Activated CD8-positive, alpha-beta memory T cell treated with anti-CD3 and anti-CD28 coated beads for 48 hours (primary cell): ENCODE data around the gene CD300A.
"Not testable (repeated sequence)": the region's sequence is repeated elsewhere in the genome, so short reads cannot be mapped to it uniquely, and the experiment has no call there.

Experiments used
- DNase-seq, 3 experiments: peaks; one replicate each; pipeline ENCODE4 v3.0.0-alpha.2; 2020; ENCODE audit warnings: low read depth in 2 of 3, low spot score in 2 of 3

Gene CD300A

DNA sequence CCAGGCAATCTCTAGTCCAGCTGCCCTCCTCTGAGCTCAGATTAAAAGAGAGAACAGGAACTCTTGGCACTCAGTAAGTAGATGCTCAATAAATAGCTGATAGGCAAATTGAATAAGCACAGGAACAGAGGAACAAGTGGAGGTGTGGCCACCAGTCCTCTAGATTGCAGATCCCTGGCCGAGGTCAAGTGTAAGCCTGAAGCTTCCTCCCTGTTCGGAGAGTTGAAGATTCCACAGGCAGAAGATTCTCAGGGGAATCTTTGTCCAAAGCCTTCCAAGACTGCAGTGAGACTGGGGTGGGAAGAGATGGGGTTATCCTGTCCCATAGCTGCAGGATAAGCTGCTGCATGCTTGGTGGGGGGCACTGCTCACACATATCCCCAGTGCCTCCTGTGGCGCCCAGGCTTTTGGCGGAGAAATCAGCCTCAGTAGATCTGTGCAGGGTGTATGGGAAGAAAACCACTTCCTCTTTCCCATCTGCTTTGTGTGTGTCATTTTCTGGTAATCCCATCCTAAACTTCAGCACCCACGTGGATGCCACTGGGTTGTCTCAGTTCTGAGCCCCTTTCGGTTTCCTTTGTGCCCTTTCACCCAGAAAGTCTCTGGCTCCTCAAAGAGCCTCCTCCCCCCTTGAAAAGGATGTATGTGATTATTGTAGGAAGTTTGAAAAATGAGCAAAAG lies 12.1 kb downstream of the CD300A start:
- DNase-seq: no peak

DNA sequence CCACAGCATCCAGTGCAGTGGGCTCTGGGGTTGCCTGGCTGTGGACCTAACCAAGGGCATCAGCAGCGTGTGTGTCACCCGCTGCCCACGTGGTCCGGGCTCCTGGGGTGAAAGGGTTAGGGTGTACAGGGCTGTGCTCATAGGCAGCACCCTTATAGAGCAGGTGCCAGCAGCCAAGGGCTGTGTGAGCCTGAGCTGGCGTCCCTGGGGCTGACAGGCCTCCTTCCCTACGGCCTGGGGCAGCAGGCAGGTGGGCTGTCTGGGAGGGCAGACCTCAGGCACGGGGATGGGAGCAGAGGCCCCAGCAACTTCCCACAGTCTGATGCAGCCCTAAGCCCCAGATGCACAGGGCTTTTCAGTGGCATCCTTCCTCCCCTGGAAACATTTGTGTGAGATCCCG lies 13.9 kb downstream of the CD300A start:
- no peak for DNase-seq

DNA sequence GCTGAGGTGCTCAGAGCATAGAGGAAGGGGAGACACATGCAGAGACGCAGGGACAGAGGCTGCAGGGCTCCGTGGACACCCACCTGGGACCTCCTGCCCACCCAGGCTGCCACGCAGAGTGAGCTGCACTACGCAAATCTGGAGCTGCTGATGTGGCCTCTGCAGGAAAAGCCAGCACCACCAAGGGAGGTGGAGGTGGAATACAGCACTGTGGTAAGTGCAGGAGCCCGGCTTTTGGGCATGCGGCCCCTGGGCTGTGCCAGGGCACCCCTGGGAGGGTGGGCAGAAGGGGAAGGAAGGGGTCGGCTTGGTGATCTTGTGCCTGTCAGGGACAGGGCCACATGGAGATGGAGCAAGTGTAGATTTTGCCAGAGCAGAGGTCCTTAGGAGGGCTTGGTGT lies 15.2 kb downstream of the CD300A start:
- no peak for DNase-seq

DNA sequence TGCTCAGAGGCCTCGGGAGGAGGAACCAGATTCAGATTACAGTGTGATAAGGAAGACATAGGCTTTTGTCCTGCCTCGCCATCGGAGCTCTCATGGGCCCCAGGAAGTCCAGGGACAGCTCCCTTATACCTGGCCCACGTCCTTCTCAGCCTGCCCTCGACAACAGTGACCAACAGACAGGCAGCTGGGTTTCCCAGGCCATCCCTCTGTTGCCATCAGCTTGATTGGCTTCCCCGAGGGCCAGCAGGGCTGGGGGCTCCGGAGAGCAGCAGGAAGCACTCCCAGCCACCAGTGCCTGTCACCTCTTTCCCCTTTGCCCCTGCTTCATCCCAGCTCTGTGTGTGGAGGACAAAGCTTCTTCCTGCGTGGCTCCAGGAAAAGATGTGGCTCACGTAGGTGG lies 17.6 kb downstream of the CD300A start:
- no peak for DNase-seq

DNA sequence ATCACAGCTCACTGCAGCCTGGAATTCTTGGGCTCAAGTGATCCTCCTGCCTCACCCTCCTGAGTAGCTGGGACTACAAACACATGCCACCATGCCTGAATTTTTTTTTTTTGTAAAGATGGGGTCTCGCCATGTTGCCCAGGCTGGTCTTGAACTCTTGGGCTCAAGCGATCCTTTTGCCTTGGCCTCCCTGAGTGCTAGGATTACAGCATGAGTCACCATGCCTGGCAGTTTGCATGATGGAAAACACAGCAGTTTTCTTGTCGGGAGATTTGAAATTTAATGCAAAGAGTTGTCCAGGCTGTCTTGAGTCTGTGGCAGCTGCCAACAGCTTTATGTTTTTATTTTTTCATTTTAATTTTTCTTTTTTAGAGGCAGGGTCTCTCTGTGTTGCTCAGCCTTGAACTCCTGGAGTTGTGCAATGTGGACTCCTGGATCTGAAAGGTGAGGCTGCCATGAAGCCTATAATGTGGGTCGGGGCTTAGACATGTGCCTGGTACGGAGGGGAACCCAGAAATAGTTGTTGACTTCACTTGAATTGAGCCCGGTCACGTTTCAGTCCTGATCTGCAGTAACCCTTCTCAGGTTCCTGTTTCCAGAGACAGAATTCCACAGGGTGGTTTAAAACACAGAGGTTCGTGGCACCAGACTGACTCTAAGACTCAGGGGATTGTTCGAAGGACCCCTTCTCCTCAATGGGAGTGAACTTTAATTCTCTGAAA lies 18.7 kb downstream of the CD300A start:
- DNase-seq: no peak

DNA sequence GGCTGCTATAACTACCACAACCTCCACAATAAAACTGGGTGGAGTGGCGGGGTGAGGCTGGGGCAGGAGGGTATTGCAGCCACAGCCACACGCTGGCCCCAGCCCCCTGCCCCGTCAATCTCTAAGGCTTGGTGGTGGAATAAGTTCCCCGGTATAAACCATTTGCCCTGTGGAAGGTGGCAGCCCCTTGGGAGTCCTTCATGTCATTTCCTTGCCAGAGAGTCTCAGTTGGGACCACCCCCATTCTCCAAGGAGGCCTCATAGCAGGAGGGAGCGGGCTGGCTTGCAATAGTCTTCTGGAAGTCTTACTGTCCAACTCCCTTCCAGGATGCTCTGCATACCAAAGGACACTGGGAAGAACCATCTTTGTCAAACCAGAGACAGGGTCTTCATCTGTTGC lies 19.4 kb downstream of the CD300A start:
- DNase-seq: no peak

DNA sequence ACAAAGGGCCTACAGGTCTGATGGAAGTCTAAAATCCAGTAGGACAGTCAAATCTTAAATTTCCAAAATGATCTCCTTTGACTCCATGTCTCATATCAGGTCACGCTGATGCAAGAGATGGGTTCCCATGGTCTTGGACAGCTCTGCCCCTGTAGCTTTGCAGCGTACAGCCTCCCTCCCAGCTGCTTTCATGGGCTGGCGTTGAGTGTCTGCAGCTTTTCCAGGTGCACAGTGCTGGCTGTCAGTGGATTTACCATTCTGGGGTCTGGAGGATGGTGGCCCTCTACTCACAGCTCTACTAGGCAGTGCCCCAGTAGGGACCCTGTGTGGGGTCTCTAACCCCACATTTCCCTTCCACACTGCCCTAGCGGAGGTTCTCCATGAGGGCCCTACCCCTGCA lies 21.8 kb downstream of the CD300A start:
- DNase-seq: not testable (repeated sequence)

DNA sequence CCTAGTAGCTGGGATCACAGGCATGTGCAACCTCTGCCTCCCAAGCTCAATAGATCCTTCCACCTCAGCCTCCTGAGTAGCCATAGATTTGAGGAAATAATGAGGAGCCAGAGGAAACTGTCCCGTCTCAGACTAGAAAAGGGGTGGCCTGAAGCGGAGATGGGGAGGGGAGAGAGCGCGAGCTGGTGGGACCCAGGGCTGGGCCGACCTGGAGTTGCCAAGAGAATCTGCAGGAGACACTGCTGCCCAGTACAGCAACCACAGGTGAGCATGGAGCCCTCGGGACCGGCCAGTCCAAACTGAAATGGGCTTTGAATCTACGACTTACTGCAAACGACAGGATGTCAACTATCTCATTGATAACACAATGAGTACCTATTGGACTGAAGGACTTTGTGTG lies 24.3 kb downstream of the CD300A start:
- DNase-seq: no peak

DNA sequence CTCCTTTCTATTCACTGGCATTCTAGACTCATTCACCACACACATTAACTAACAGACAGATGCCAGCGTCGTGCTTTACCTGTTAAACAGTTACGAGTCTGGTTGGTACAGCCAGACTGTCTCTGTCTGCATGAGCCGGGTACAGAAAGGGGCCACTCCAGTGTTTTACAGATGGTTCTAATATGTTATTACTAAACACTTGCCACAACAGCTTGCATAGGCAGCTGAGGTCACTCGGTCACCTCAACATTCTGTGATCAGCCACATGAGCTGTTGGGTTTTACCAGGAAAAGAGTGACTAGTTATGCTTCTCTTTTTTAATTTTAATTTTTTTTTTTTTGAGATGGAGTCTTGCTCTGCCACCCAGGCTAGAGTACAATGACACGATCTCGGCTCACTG lies 25.2 kb downstream of the CD300A start:
- DNase-seq: no peak

DNA sequence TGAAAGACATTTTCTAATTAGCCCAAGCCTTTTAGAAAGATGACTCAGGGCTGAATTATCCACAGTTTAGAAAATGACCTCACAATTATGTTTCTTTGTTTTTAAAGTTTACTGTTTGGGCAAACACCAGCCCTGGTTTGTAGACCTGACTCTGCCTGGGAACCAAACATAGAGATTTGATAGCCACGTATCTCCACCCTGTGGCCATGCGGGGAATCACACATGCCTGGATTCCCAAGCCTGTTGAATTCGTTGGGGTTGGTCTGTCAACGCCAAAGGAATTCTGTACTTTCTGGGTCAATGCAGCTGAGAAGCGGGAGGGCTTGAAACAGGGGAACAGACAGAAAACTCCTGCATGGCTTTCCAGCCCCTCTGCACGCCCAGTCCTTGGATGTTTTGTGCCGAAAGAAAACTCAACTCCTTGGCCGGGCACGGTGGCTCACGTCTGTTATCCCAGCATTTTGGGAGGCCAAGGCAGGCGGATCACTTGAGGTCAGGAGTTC lies 26.9 kb downstream of the CD300A start:
- DNase-seq: peak in 1 of 3 experiments; percentile 34

DNA sequence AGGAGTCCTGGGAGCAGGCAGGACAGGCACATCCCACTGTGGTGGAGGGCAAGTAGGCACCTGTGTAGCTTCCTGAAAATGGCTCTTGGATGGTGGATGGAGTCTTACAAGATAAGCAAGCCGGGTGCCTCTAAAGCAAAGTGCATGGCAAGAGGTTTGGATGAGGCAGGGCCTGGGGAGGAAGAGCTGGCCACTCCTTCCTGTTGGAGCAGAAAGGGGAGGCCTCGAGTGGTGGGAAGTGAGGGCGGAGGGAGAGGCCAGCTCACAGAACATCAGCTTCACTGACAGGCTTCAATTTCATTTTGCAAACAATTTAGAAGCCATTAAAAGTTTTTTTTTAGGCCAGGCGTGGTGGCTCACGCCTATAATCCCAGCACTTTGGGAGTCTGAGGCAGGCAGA lies 31.0 kb downstream of the CD300A start:
- no peak for DNase-seq

DNA sequence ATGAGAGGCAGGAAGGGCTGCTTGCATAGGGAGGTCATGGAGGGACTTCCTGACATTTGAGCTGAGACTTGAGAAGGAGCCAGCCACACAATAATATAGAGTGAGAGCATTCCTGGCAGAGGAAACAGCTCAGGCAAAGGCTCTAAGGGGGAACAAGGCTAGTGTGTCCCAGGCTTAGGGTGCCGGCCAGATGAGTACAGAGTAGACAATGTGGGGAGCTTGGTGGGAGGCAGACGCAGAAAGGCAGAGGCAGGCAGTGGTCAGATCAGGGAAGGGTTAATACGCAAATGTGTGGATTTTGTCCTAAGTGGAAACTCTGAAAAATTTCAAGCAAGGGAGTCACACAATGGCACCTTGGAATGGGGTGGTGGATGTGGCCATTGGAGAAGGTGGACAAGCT lies 33.6 kb downstream of the CD300A start:
- no peak for DNase-seq

DNA sequence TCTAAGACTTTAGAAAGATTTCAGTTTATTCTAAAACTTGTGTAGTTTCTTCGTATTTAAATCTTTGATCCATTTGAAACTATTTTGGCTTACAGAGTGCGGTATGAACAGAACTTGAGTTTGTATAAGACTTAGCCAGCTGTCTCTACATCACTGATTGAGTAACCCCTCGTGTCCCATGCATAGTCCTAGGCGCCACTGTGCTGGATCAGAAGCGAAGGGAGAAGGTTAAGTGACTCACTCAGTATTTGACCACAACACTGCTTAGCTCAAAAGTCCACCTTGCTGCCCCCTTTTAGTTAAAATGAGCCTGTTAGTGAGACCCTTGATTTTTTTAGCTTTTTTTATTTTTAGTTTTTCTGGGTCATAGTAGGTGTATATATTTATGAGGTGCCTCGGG lies 36.4 kb downstream of the CD300A start:
- no peak for DNase-seq

DNA sequence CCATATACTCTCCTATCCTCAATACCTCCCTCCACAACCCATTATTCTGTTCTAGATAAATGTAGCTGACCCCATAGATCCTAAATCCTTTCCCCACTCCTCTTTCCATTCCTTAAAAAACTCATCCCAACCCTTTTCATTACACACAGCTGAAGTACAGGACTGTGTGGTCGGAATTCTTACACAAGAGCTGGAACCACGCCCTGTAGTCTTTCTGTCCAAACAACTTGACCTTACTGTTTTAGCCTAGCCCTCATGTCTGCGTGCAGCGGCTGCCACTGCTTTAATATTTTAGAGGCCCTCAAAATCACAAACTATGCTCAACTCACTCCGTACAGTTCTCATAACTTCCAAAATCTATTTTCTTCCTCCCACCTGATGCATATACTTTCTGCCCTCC lies 37.5 kb downstream of the CD300A start:
- DNase-seq: not testable (repeated sequence)

DNA sequence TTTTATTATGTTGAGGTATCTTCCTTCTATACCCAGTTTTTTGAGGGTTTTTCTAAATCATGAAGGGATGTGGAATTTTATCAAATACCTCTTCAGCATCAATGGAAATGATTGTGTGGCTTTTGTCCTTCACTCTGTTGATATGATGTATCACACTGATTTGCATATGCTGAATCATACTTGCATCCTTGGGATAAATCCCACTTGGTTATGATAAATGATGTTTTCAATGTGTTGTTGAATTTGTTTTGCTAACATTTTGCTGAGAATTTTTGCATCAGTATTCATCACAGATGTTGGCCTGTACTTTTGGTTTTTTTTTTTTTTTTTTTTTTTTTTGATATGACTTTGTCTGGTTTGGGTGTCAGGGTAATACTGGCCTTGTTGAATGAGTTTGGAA lies 41.7 kb downstream of the CD300A start:
- DNase-seq: no peak

DNA sequence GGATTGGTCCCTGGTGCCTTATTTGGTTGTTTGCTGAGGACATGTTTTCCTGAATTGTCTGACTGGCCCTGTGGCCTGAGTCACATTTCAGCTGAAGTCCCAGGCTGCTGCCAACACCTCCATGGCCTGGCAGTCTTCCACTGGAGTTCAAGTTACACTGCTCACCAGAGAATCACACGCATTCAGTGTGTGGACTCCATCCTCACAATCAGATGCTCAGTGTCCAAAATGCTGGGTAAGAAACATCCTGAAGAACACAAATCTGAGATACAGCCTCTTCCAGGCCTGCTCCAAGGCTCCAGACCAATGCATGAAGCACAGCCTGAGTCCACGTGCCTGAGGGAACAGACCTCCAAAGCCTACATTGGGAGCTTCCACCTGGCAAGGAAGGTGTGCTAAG lies 45.6 kb downstream of the CD300A start:
- DNase-seq: no peak

DNA sequence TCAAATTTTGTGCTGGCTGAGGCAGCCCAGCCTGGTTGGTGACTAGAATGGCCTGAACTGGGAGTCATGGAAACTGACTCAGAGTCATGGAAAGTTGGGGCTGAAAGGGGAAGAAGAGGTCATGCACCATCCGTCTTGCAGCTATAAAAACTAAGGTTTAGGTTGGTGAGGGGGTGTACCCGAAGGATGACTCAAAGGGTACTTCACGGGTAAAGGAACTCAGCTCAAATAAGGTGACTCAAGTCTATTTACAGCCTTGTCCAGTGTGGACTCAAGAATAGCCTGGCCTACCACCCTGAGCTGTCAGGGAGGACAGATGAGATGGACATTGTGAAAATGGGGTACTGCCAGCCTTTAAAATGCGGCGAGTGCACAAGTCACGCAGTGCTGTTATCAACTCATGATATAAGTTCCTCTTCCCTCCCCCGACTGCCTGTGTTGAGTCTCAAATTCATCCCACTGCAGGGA lies 46.2 kb downstream of the CD300A start:
- DNase-seq: peak in 1 of 3 experiments; percentile 36

DNA sequence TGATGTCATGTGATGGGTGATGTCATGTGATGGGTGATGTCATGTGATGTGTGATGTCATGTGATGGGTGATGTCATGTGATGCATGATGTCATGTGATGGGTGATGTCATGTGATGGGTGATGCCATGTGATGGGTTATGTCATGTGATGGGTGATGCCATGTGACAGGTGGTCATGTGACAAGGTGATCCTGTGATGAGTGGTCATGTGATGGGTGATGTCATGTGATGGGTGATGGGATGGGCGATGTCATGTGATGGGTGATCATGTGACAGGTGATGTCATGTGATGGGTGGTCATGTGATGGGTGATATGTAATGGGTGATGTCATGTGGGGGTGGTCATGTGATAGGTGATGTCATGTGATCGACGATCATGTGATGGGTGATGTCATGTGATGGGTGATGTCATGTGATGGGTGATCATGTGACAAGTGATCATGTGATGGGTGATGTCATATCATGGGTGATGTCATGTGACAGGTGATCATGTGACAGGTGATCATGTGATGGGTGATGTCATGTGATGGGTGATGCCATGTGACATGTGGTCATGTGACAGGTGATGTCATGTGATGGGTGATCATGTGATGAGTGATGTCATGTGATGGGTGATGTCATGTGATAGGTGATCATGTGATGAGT lies 47.7 kb downstream of the CD300A start:
- DNase-seq: peak in 1 of 3 experiments; percentile 42

DNA sequence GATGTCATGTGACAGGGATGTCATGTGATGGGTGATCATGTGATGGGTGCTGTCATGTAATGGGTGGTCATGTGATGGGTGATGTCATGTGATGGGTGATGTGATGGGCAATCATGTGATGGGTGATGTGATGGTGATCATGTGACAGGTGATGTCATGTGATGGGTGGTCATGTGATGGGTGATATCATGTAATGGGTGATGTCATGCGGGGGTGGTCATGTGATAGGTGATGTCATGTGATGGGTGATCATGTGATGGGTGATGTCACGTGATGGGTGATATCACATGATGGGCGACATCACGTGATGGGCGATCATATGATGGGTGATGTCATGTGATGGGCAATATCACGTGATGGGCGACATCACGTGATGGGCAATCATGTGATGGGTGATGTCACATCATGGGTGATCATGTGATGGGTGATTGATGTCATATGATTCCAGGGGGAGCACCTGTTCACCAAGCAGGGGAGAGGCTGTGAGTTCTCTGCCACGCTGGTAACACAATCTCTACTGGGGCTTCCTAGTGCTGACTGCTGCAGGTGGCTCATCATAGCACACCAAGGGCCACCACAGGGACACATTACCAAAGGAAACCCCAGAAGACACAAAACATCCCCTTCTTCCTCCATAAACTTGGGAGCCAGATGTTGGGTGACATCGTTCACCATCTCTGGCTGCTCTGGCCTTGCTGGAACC lies 48.3 kb downstream of the CD300A start:
- peak in 1 of 3 experiments; percentile 36 for DNase-seq

DNA sequence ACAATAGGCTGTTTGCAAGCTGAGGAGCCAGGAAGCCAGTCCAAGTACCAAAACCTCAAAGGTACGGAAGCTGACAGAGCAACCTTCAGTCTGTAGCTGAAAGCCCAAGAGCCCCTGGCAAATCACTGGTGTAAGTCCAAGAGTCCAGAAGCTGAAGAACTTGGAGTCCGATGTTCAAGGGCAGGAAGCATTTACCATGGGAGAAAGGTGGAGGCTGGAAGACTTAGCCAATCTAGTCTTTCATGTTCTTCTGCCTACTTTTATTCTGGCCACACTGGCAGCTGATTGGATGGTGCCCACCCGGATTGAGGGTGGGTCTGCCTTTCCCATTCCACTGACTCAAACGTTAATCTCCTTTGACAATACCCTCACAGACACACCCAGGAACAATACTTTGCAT lies 49.5 kb downstream of the CD300A start:
- no peak for DNase-seq

DNA sequence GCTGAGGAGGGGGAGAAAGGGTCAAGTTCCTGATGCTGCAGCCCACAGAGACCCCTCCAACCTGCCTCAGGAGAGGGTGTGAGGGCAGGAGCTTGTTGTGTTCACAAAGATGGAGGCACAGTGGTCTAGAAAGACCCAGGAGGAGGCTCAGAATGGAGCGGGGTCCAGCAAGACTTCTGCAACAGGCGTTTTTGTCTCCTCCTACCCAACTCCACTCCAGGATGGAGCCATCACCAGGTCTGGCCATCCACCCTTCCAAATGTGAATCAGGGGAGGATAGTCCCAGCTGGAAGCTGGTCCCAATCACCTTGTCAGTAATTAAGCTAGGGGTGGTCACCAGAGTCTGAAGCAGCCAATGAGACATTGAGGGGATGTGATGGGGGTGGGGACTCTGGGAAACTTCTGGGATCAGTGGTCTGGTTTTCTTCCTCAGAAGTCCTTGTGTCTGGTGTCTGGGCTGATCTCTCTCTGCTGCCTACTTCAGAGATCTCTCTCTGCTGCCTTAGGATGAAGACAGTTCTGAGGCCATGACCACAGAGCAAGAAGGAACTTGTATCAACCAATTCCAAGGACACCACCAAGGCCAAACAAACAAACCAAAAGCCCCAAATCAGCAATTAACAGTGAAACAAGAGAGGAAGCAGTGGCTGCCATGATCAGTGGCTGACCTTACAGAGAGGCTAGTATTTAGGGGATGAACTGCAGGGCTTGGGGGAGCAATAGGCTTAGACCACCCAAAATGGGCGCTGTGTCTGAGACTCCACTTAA lies 50.3 kb downstream of the CD300A start:
- DNase-seq: no peak
